ENCODE measurements around the gene SMYD2.
"Not testable (repeated sequence)": the region's sequence is repeated elsewhere in the genome, so short reads cannot be mapped to it uniquely, and the experiment has no call there.

The SMYD2 gene

DNA sequence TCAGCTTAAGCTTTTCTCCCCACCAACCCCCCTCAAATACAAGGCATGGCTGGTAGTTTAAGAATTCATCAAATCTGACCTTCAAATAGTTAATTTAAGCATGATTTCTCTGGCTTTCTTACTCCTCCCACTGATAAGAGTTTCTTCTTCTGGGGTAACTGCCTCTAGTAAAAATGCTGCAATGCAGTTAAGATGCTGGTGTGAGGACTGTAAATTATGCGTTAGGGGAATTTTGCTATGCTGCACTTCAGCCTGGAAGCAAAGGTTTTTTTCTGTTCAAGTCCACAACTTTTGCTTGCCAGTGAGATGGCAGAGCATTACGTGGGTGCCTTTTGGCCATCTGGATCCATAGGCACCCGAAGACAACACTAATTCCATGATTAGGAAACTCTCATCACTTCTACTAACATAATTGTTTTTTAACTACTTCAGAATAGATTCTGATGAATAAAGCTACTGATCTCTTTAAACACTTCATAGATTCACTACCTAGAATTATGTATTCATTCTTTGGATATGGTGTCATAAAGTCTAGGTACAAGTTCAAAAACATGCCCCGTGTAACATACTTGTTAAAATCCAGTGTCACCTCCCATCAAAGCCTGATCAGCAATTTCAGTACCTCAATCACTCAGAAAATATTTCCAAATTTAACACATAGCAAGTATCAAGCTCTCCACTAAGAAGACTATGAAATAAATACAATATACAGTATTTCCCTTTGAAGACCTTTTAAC is 8.8 kb upstream of the SMYD2 start:
- no peak for DNase-seq

DNA sequence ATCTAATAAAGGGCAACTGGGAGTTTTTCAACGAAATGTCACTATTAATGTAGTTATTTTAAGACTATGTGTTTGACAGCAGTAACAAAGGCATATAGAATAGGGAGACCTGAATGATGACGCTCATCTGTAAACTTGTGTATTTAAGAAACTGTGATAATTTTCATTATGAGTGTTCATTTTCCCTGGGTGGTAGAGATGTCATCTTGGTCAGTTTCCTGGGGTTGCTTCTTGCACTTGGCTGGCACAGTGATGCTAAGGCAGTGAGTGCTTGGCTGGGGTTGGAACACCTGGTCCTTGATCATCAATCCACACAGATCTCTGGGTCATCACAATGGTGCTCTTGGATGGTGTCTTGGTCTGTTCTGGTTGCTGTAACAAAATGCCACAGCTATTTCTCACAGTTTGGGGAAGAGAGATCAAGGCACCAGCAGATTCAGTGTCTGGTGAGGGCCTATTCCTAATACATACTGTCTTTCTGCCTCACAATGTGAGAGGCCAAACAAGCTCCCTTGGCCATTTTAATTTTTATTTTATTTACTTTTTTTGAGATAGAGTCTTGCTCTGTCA is 7.9 kb upstream of the SMYD2 start:
- DNase-seq = no peak

DNA sequence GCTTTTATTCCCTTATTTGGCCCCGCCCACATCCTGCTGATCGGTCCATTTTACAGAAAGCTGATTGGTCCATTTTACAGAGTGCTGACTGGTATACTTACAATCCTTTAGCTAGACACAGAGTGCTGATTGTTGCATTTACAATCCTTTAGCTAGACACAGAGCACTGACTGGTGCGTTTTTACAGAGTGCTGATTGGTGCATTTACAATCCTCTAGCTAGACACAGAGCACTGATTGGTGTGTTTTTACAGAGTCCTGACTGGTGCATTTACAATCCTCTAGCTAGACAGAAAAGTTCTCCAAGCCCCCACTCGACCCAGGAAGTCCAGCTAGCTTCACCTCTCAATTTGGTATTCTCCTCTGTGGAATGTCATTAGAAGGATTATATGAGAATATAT is 5.3 kb upstream of the SMYD2 start:
- DNase-seq = not testable (repeated sequence)

DNA sequence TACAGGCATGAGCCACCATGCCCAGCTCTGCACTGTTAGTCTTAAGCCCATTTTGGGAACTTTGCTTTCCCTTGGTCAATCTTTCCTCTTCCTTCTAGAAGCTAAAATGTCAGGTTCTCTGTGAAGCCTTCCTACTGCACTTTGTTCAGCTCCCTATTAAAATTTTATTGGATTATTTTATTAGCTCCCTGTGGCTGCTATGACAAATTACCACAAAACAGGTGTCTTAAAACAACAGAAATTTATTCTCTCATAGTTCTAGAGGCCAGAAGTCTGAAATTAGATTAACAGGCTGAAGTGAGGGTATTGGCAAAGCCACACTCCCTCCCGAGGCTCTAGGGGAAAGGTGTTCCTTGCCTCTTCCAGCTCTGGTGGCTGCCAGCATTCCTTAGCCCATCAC is 4.2 kb upstream of the SMYD2 start:
- DNase-seq = no peak

DNA sequence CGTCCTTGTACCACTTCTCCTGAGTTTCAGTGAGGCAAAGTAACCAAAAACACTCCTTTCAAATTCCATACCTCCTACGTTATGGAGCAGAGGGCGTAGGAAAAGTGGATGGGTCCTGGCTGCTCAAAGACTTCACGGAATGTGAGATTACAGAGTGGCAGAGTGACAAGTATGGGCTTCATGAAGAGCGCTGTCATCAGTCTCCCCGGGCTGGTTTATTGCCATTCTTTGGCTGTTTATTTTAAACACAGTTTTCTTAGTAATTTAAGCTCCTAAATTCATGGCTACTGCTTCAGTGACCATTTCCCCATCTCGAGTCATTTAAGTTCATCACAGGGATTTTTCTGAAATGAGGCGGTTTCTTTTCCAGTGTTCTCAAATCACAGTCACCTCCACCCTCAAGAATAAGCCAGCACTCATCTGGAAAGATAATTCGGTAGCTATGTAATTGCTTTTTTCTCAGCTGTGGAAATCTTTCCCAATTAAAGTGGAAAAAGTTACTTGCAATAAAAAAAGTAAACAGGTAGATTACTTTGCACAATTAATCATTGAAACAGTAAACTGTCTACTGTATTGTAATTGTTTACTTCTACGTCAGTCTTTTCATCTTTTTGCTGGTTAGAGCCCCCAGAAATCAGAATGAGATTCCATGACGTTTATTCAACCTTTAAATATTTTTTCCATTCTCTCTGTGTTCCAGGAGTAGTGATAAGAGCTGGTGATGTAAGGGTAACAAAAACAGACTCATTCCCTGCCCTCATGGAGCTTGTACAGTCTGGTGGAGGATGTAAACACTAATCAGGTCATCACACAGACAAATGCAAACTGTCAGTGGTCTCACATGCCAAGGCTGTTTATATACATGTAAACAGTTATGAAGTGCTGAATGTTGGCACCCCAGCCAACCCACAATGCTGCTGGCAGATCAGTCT is 3.0 kb upstream of the SMYD2 start:
- DNase-seq = peak; percentile 88

DNA sequence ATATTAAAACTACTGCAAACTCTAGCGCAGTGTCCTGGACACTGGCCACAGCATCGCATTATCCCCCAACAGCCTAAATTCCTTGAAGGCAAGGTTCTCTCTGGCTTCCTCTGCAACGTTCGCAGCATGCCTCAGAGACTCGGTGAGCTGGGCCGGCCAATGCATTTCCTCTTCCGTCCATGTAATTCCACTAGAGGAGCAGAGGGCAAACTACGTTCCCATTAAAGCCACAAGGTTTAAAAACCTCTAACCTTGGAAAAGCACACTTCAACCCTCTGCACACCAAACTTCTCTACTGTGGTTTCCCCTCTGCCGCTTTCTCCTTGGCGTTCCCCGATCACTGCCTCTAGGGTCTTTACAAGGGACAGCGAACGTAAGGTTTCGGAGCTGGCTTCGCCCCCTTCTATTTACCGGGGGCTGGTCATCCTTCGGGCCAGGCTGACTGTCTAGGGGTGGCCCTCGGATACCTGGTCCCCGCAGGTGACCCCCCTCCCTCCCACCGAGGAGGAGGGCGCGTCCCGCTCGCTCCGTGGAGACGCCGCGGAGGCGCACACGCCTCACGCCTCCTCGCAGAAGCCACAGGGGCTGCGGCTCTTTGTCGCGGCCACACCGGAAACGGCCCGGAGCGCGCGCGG is 456 bp upstream of the SMYD2 start:
- peak; percentile 60 for DNase-seq

DNA sequence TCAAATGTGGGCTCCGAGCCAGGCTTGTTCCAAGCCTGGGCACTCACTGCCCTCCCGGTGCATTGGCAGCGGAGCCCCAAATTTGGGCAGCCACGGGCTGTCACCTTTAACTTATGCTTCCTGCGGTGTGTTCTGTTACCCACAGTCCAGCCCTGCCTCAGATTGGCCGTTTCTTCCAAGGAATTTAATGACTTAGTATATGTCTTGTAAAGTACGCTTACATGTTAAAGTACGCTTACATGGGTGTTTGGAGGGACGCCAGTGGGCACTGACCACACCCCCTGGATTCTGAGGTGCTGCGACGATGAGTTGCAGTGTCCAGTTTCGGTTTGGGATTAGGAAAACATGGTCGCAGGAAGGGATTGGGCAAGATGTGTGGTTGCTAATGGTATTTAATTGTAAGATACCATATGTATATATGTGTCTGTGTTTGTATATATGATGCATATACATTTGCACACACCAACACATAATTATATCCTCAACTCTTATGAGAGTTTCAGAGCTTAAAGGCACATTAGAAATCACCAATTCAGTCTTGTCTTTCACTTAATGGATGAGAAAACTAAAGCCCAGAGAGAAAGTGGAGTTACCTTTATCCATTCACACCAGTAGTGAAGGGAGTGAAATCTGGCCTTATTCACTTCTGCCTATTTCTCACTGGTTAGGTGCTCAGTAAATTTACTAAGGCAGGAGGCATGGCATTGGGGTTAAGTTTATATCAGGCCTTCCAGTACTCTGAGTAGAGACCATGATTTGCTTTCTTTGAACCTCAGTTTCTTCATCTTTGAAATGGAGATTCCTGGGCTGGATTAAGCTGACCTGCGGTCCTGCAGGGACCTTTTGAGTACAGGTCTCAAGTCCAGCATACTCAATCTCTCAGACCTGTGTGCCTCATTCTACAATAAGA is 1.0 kb downstream of the SMYD2 start:
- peak; percentile 59 for DNase-seq

DNA sequence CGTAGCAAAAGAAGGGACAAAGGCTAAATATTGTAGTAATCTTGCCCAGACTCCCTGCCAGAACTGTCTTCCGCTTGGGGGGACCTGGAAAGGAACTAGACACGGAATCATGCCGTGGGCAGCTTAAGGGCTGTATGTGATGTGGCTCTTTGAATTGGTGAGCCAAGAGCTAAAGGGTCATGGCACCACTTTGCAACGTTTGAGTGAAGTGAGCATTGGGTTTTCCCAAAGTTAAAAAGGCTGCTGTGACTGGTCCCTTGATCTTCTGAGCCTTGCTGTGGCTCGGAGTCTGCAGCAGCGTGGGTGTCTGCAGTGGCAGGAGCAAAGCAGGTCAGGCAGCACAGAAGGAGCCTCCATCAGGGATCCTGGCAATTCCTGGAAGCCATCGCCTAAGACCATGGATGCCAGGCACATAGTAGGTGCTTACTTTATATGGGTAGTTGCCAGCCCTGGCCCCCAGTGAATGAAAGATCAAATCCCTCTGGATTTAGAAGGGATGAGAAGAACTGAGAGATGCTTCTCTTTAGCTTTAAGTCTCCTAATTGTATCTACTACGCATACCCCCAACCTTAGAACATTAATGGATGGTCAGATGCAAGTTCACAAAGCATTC is 1.8 kb downstream of the SMYD2 start:
- no peak for DNase-seq

DNA sequence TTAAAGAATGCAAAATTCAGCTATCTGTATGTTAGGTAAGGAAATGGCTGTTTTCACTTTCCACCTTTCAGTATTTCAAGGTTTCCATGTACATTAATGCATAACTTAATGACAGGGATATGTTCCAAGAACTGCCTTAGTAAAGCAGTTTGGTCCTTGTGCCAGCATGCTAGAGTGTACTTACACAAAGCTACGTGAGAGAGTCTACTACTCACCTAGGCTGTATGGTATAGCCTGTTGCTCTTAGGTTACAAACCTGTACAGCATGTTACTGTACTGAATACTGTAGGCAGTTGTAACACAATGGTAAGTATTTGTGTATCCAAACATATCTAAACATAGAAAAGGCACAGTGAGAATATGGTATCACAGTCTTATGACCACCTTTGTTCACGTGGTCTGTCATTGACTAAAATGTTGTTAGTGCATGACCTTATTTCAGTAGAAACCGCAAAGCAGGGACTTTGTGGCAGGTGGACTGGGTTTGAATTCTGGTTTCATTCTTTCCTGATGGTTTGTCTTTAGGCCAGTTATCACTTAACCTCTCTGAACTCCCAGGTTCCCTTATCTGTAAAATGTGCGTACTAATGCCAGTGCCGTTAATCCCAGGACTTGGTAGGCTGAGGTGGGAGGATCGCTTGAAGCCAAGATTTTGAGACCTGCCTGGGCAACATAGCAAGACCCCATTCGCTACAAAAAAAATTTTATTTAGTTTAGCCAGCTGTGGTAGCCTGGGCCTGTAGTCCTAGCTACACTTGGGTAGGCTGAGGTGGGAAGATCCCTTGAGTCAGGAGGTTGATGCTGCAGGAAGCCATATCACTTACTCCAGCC is 4.9 kb downstream of the SMYD2 start:
- DNase-seq = no peak

DNA sequence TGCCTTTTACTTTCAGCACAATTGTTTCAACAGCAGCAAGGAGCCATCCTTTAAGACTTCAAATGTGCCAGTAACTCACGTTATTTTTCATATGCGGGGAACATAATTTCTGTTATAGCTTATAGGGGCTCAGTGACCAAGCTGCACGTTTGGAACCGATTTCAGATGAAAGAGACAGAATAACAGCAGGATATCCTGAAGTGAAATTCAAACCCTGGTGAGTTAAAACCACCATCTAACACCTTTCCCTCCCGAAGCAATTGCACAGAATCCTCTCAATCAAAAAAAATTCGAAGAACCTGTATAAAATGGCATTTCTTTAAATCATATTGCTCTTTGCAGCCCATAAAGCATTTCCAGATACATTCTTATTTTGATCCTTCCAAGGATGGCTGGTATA is 6.9 kb downstream of the SMYD2 start:
- DNase-seq = no peak

DNA sequence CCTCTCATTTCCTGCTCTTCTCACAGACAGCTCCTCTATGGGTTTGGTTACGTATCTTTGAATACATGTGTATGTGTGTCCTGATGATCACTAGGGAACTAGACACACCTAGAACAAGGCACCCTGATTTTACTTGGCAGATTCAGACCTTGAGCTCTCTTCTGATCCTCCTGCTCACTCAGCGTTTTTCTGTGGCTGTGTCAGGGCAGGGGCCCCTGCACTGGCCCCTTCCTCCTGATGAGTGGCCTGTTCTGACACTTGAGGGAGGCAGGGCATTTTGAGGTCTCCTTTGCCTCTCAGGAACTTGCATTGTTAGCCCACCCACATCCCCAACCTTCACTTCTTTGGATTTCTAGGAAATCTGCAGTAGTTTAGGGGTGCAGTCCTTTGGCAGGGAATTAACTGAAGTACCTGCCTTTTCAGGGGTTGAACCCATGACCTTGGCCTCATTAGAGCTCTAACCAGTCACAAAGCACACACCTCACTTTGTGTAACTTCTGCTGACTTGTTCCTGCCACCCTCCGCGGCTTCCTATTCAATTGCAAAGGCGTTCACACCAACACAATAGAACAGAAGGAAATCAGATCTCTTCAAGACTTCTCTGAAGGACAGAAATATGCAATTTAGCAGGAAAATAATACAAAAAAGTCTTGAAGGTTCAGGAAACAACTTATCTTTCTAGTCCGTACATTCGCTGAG is 8.8 kb downstream of the SMYD2 start:
- DNase-seq = no peak

DNA sequence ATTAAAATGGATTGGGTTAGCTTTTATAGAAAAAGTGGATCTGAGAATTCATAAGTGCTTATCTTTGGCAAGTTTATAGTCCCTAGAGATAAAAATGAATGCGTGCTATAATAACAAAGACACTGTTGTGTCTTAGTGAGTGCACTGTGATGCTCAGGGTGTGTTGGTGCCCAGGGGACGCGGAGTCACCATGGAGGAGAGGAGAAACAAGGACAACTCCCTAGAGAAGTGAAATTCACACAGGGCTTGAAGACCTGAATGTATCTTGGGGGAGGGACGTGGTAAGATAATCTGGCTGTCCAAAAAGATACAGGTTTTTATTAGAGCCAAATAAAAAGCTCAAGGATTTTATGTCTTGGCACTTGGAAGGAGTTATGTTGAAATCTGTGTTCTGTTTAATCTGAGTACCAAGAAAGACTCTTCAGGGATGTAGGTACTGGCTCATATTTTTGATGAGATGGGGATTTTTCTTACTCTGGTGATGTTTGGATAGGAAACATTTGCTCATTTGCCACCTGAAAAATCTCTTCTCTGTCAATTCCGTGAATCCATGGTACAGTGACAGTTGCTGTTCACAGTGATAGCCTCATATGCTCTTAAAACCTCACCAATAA is 9.6 kb downstream of the SMYD2 start:
- DNase-seq = peak; percentile 48

DNA sequence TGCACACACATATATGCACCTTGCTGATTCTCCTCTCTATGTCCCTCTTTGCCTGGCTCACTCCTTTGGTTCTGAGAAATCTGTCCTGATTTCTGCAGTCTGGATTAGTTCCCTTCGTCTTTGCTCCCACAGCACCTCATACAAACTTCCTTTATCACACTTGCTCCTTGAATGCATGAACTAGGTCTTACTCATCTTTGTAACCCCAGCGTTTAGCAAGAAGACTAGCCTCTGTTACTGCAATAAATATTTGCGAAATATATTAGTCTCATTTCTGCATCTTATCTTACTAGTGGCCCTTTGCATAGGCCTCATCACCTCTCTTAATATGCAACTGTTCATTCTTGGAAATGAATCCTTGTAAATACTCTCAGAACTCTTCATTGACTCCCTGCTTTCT is 11.4 kb downstream of the SMYD2 start:
- no peak for DNase-seq

DNA sequence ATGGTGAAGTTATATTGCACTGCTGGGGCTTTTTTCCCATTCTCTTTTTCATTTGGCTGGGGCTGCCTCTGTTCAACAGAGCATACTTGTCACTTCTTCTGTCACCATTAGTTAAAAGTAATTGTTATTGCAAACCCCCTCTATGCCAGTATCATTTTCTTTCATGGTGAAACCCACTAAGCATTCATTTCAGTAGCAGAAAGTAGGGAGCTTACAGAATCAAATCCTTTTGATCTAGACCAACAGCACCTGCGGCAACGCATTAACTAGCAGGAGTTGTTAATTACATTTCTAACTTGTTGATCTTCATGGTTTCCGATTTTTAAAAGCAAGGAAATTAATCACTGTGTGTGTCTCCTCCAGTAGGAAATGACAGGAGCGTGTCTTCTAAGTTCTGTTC is 15.0 kb downstream of the SMYD2 start:
- no peak for DNase-seq

DNA sequence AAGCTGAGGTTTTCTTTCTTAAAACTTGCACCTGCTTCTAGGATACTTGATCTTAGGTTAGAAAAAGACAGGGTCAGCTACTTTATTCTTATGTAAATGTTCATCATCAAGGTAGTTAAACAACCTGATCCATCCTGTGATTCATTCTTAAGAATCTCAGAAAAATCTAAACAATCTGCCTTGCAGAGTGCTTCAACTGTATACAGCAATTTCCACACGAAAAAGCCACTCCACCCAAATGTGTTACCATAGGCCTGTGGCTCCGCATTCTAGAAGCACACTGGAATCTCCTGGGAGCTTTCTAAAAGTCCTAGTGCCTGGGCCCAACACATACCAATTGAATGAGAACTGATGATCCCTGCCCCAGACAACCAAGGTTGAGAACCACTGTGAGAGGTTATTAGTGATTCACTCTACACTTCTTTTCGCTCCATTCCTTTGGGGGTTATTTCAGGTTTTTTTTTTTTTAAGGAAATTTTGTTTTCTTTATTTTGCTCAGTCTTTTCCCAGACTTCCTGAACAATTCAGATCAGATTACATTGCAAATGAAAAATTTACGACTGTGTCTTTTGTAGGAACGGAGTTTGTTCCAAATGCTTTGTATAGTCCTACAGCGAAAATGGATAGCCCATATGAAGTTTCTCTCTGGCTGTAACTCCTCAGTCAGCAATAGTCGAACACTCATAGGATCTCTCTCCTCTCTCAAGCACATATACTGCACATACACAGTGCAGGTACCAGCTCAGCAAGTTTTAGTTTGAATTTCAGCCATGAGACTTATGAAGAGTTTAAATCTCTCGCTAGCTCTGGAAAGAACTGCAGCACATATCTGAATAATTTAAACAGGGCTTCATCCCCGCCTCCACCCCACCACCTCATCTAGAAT is 16.1 kb downstream of the SMYD2 start:
- DNase-seq = peak; percentile 98

DNA sequence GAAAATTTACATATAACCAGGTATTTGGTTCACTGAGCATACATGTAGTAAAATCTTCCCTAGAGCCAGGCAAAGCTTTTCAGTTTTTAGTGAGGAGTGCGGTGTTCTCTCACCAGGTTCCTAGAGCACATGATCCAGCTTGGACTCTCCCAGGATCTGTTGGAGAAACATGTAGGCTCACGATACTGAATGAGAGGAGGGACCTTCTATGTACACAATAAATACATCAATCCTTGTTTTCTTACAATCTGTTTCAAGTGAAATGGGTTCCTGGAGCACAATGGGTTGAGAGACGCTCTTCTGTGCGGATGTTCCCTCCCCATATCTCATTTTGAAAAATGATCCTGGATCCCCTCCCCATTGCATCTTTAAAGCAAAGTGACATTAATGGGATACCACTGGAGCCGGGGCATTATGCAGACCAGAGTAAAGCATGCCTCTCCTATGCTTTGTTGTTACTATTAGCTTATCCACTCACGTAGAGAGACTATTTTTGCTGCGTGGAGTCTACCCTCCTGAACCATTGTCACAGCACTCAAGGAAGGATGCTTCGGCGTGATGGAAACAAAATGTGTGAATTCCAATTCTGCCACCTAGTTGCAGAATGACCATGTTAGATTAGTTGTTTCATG is 19.3 kb downstream of the SMYD2 start:
- no peak for DNase-seq

DNA sequence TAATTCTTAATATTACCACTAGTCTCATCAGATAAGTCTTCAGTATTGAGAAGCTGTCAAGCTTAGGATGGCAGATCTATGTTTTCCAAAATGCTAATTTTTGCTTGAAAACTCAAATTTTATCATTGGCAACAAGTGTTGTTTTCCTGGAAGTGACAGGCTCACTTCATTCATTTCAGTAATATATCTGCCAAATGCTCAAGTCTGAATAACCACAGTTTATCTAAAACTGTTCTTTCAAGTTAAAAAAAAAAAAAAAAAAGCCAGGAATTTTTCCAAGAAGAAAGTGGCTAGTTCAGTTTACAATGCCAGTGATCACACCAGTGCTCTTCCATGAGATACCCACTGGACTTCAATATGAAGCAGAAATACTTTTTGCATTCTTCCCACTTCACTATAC is 20.6 kb downstream of the SMYD2 start:
- DNase-seq = no peak

All from fibroblast of skin of back (primary cell).